IMR-90 (cell line): ENCODE measurements around the gene MFAP4. TPM values are rescaled to one million over a fixed set of nuclear protein-coding genes. Genes with fewer than 3 reads are reported as not detected.

Experiments used
- ATAC-seq: fragments of 200-7000 bp; cut with Tn5 transposase; 2 replicates; pipeline ENCODE4 v1.9.1; 2020; ENCODE audit warnings: low read depth, mild to moderate bottlenecking, moderate library complexity
- BruUV-seq: library from RNA; stranded (reverse); fragments of 400-500 nt; replicated peaks from 2 replicates; lab custom pipeline; 2021; lab: Mats Ljungman, UMichigan
- CTCF ChIA-PET: fragments of 300-600 bp; formaldehyde crosslinking; extraction: SDS; loops from one replicate; lab custom pipeline; 2021; ENCODE audit warnings: antibody characterized with exemption; lab: Yijun Ruan, JAX
- POLR2A ChIA-PET: fragments of 300-600 bp; sonication (Branson Sonifier 250); formaldehyde crosslinking; loops from one replicate; lab custom pipeline; 2022; ENCODE audit warnings: antibody characterized with exemption; ENCODE audit not compliant: unreplicated experiment; lab: Charles Lee
- DNase-seq: peaks from one replicate; pipeline ENCODE4 v3.0.0; 2013
- H2AFZ ChIP-seq: replicated peaks from 2 replicates; pipeline ENCODE3; 2013; ENCODE audit warnings: low read length, mild to moderate bottlenecking; ENCODE audit not compliant: poor library complexity
- H2AK5ac ChIP-seq: 2 replicates; pipeline ENCODE4 v1.6.1; 2013; ENCODE audit warnings: low read depth, low read length, inconsistent platforms
- H2AK9ac ChIP-seq: replicated peaks from 2 replicates; pipeline ENCODE3; 2013; ENCODE audit warnings: mild to moderate bottlenecking, low read depth, low read length, moderate library complexity; ENCODE audit not compliant: poor library complexity
- H2BK120ac ChIP-seq: 2 replicates; pipeline ENCODE4 v1.6.1; 2013; ENCODE audit warnings: low read depth, low read length, inconsistent platforms
- H2BK15ac ChIP-seq: 3 replicates; pipeline ENCODE4 v1.6.1; 2013; ENCODE audit warnings: low read depth, low read length, inconsistent platforms
- H2BK20ac ChIP-seq: 2 replicates; pipeline ENCODE4 v1.6.1; 2013; ENCODE audit warnings: low read depth, mild to moderate bottlenecking, inconsistent platforms, low read length, moderate library complexity
- H2BK5ac ChIP-seq: 2 replicates; pipeline ENCODE4 v1.6.1; 2013; ENCODE audit warnings: mild to moderate bottlenecking, low read depth, low read length, inconsistent platforms; ENCODE audit not compliant: poor library complexity, severe bottlenecking
- H3K14ac ChIP-seq: replicated peaks from 2 replicates; pipeline ENCODE4 v1.6.1; 2013; ENCODE audit warnings: low read depth, low read length, inconsistent platforms
- H3K18ac ChIP-seq: 2 replicates; pipeline ENCODE4 v1.6.1; 2013; ENCODE audit warnings: low read depth, low read length, control low read depth
- H3K23ac ChIP-seq: 2 replicates; pipeline ENCODE4 v1.6.1; 2013; ENCODE audit warnings: low read depth, low read length, inconsistent platforms
- H3K27ac ChIP-seq: 2 replicates; pipeline ENCODE4 v1.5.1; 2013; ENCODE audit warnings: mild to moderate bottlenecking, control low read depth, low read length; ENCODE audit not compliant: insufficient read depth
- H3K27me3 ChIP-seq: 2 replicates; pipeline ENCODE4 v1.6.1; 2013; ENCODE audit warnings: low read length; ENCODE audit not compliant: control insufficient read depth, insufficient read depth
- H3K36me3 ChIP-seq: 2 replicates; pipeline ENCODE4 v1.6.1; 2013; ENCODE audit warnings: low read length, mixed read lengths; ENCODE audit not compliant: control insufficient read depth, insufficient read depth
- H3K4ac ChIP-seq: 2 replicates; pipeline ENCODE4 v1.6.1; 2013; ENCODE audit warnings: low read depth, low read length, inconsistent platforms
- H3K4me1 ChIP-seq: 2 replicates; pipeline ENCODE4 v1.6.1; 2013; ENCODE audit warnings: low read length, mixed read lengths; ENCODE audit not compliant: control insufficient read depth, insufficient read depth
- H3K4me2 ChIP-seq: 2 replicates; pipeline ENCODE4 v1.6.1; 2013; ENCODE audit warnings: low read depth, mild to moderate bottlenecking, control low read depth, low read length, moderate library complexity
- H3K4me3 ChIP-seq: 2 replicates; pipeline ENCODE4 v1.5.1; 2013; ENCODE audit warnings: low read depth, mild to moderate bottlenecking, control low read depth, low read length, moderate library complexity; ENCODE audit not compliant: insufficient read depth
- H3K56ac ChIP-seq: 2 replicates; pipeline ENCODE4 v1.6.1; 2013; ENCODE audit warnings: low read length, inconsistent platforms; ENCODE audit not compliant: insufficient read depth; ENCODE audit errors: extremely low read depth
- H3K79me1 ChIP-seq, 2 experiments: 2 replicates each; pipeline ENCODE4 v1.6.1; 2013; ENCODE audit warnings: low read length in 2 of 2, inconsistent platforms in 1 of 2, low read depth in 1 of 2
- H3K9ac ChIP-seq: 2 replicates; pipeline ENCODE4 v1.6.1; 2013; ENCODE audit warnings: low read depth, low read length, control low read depth
- H3K9me1 ChIP-seq: 2 replicates; pipeline ENCODE4 v1.6.1; 2013; ENCODE audit warnings: low read length, inconsistent platforms; ENCODE audit not compliant: insufficient read depth
- H3K9me3 ChIP-seq: 2 replicates; pipeline ENCODE4 v1.6.1; 2013; ENCODE audit warnings: low read length; ENCODE audit not compliant: control insufficient read depth, insufficient read depth
- H4K20me1 ChIP-seq: 2 replicates; pipeline ENCODE4 v1.6.1; 2013; ENCODE audit warnings: low read length, inconsistent platforms; ENCODE audit not compliant: insufficient read depth
- H4K5ac ChIP-seq: 2 replicates; pipeline ENCODE4 v1.6.1; 2013; ENCODE audit warnings: mild to moderate bottlenecking, low read depth, low read length, control low read depth
- H4K8ac ChIP-seq, 2 experiments: 2 replicates each; pipeline ENCODE4 v1.6.1; 2013; ENCODE audit warnings: low read depth in 2 of 2, low read length in 2 of 2, control low read depth in 1 of 2, inconsistent platforms in 1 of 2
- H4K91ac ChIP-seq: 2 replicates; pipeline ENCODE4 v1.6.1; 2013; ENCODE audit warnings: low read depth, low read length, inconsistent platforms; ENCODE audit not compliant: insufficient read depth
- BHLHE40 ChIP-seq: fragments of 150-350 bp; IDR thresholded peaks from 2 replicates; pipeline ENCODE4 v1.6.1; 2016; ENCODE audit warnings: mild to moderate bottlenecking, low read depth, low read length
- CEBPB ChIP-seq: IDR thresholded peaks from 2 replicates; pipeline ENCODE4 v1.6.1; 2012; ENCODE audit warnings: low read depth, low read length, improper control_type of control experiment
- CHD1 ChIP-seq: IDR thresholded peaks from 2 replicates; pipeline ENCODE4 v1.6.1; 2012; ENCODE audit warnings: low read depth, low read length, improper control_type of control experiment
- CTCF ChIP-seq: conservative IDR thresholded peaks from 2 replicates; pipeline ENCODE4 v1.5.1; 2012; ENCODE audit warnings: mild to moderate bottlenecking, low read depth, low read length, improper control_type of control experiment
- ELK1 ChIP-seq: fragments of 150-350 bp; IDR thresholded peaks from 2 replicates; pipeline ENCODE4 v1.6.1; 2016; ENCODE audit warnings: low read depth, mild to moderate bottlenecking, low read length, moderate library complexity, borderline replicate concordance
- FOS ChIP-seq: fragments of 150-350 bp; IDR thresholded peaks from 2 replicates; pipeline ENCODE4 v1.6.1; 2016; ENCODE audit warnings: low read depth, low read length
- MAFK ChIP-seq: IDR thresholded peaks from 2 replicates; pipeline ENCODE4 v1.6.1; 2012; ENCODE audit warnings: low read depth, low read length, improper control_type of control experiment
- MAZ ChIP-seq: IDR thresholded peaks from 2 replicates; pipeline ENCODE4 v1.6.1; 2012; ENCODE audit warnings: low read depth, mild to moderate bottlenecking, low read length, improper control_type of control experiment, moderate library complexity, borderline replicate concordance
- MXI1 ChIP-seq: IDR thresholded peaks from 2 replicates; pipeline ENCODE4 v1.6.1; 2012; ENCODE audit warnings: low read depth, mild to moderate bottlenecking, low read length, moderate library complexity, borderline replicate concordance
- NFE2L2 ChIP-seq: fragments of 150-350 bp; IDR thresholded peaks from 2 replicates; pipeline ENCODE4 v1.6.1; 2016; ENCODE audit warnings: low read depth, mild to moderate bottlenecking, low read length
- POLR2A ChIP-seq: IDR thresholded peaks from 2 replicates; pipeline ENCODE4 v1.6.1; 2012; ENCODE audit warnings: mild to moderate bottlenecking, low read depth, low read length
- RAD21 ChIP-seq: IDR thresholded peaks from 2 replicates; pipeline ENCODE4 v1.6.1; 2012; ENCODE audit warnings: low read length, improper control_type of control experiment
- RFX5 ChIP-seq: IDR thresholded peaks from 2 replicates; pipeline ENCODE4 v1.8.0; 2012; ENCODE audit warnings: low read depth, mild to moderate bottlenecking, low read length, moderate library complexity
- SMC3 ChIP-seq: fragments of 150-350 bp; IDR thresholded peaks from 2 replicates; pipeline ENCODE4 v1.6.1; 2016; ENCODE audit warnings: low read depth, mild to moderate bottlenecking, antibody characterized with exemption, low read length, moderate library complexity
- USF2 ChIP-seq: fragments of 150-350 bp; IDR thresholded peaks from 2 replicates; pipeline ENCODE4 v1.6.1; 2017; ENCODE audit warnings: mild to moderate bottlenecking, antibody characterized with exemption, low read length, low read depth
- WGBS, 2 experiments: methylation state at CpG; one replicate each; pipeline versions ENCODE4 v1.1.5 to v1.1.7; 2013; ENCODE audit warnings: missing lambda C conversion rate in 2 of 2; ENCODE audit not compliant: insufficient read length in 1 of 2; ENCODE audit errors: extremely low coverage in 2 of 2; 5-methylcytosine and 5-hydroxymethylcytosine counted together
- dilution Hi-C: fragments of 300-500 bp; cut with HindIII; formaldehyde crosslinking; loops from one replicate; pipeline ENCODE4 v1.14.3; 2018; ENCODE audit warnings: low sequenced_read_pairs; ENCODE audit not compliant: unreplicated experiment
- in situ Hi-C: fragments of 300-500 bp; cut with MboI; formaldehyde crosslinking; loops from 3 replicates; pipeline ENCODE4 v1.14.3; 2019; ENCODE audit warnings: low sequenced_read_pairs, inconsistent platforms, mixed read lengths
- intact Hi-C: fragments of 100-400 bp; cut with micrococcal nuclease; formaldehyde crosslinking; loops from 2 replicates; pipeline ENCODE4 v1.10.0; 2022
- polyA plus RNA-seq, 3 experiments: library from polyadenylated mRNA; depleted of rRNA; stranded (reverse); fragments of >200 nt; gene quantifications; 2 replicates each; pipeline ENCODE4 v1.2.3, GENCODE V29; 2012; ENCODE audit warnings: low replicate concordance in 1 of 3
- total RNA-seq: library from RNA; depleted of rRNA; stranded (reverse); fragments of >200 nt; gene quantifications from 2 replicates; pipeline ENCODE4 v1.2.3, GENCODE V29; 2012

MFAP4 gene
- total and polyA plus RNA-seq, 2 of the 4 experiments (the other 2 are of a cell fraction) = 7.0 to 71.6 TPM

GRCh38 chr17:19407601-19408345, 20.8 kb upstream of the MFAP4 start:
- Histone ChIP-seq H2BK5ac (no peak overlapping the region), H3K9ac (no peak overlapping the region), H2BK20ac (no peak overlapping the region), H3K18ac (no peak overlapping the region), H2AK5ac (no peak overlapping the region), H4K8ac (no peak overlapping the region), H3K4ac (no peak overlapping the region), H2AFZ (no peak overlapping the region), H2BK15ac (no peak overlapping the region), H4K20me1 (no peaks in the 10 kb centered on the region), H3K4me3 (no peak overlapping the region), H4K91ac (no peak overlapping the region), H3K4me1 (peaks cover 11% of the 10 kb centered on the region; the same call in 1 of the 2 replicates), H3K14ac (no peak overlapping the region), H3K27ac (no peak overlapping the region), H3K27me3 (no peaks in the 10 kb centered on the region), H3K36me3 (no peaks in the 10 kb centered on the region), H3K79me1 (no peaks in the 10 kb centered on the region), H3K4me2 (no peak overlapping the region), H4K5ac (no peak overlapping the region), H3K9me3 (no peaks in the 10 kb centered on the region), H3K9me1 (peaks cover 15% of the 10 kb centered on the region), H3K23ac (no peak overlapping the region), H3K56ac (no peak overlapping the region), H2BK120ac (no peak overlapping the region), H2AK9ac (no peak overlapping the region)
- intact Hi-C loops = no loop called here
- ATAC-seq (no peak), DNase-seq (no peak)
- BruUV-seq = no TSS peak
- 100% methylated on average over 2 of the region's 10 CpGs; no CpG with 5 or more reads in 1 of the 2 experiments for WGBS, 2 experiments
- TF ChIP-seq POLR2A = no peak
- TF ChIP-seq RAD21 = no peak
- TF ChIP-seq CEBPB = no peak
- TF ChIP-seq ELK1 = no peak
- TF ChIP-seq BHLHE40 = no peak
- no peak for TF ChIP-seq MAZ
- TF ChIP-seq USF2 = no peak
- TF ChIP-seq RFX5 = no peak
- TF ChIP-seq FOS = no peak
- no peak for TF ChIP-seq NFE2L2
- TF ChIP-seq CHD1 = no peak
- TF ChIP-seq SMC3 = no peak
- no peak for TF ChIP-seq CTCF
- TF ChIP-seq MAFK = no peak
- TF ChIP-seq MXI1 = no peak
- ChIA-PET CTCF (no interaction called here), POLR2A (no interaction called here)
- dilution Hi-C loops = no loop called here
- in situ Hi-C loops = no loop called here
